ENCODE data around the gene PAX6.
"Not testable (repeated sequence)": the region's sequence is repeated elsewhere in the genome, so short reads cannot be mapped to it uniquely, and the experiment has no call there.

PAX6 gene

GRCh38 chr11:31763296-31763695 lies 47.8 kb downstream of the PAX6 start:
- no peak for DNase-seq

- DNase-seq, result no peak
Measured at GRCh38 chr11:31761636-31762035, 49.5 kb downstream of the PAX6 start.

DNA sequence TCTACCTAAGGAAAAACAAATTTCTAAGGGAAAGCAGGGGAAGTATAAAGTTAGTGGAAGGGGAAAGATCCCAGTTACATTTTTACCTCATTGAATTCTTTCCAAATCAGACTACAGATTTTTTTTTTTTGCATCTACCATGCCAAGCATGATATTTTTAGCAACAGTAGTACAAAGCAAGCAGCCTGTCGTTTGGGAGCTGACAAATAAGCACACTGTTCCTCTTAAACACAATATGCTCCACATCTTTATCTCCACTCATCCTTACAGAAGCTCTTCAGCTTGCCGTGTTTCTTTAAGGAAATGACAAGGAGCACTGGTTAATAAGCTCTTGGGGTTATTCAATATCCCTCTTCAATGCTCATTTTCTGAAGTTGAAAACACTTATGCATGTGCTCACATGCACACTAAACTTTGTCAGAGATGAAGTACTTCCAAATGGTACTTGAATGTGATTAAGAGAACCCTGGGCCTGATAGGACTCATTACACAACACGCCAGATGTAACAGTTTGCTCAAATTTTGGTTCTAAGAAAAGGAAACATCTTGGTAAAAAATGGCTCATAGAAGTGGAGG lies 53.8 kb downstream of the PAX6 start:
- no peak for DNase-seq

GRCh38 chr11:31747581-31747980 lies 63.5 kb downstream of the PAX6 start:
- DNase-seq, result no peak

- DNase-seq, result not testable (repeated sequence)
Measured at GRCh38 chr11:31740731-31741368, 70.3 kb downstream of the PAX6 start.

DNA sequence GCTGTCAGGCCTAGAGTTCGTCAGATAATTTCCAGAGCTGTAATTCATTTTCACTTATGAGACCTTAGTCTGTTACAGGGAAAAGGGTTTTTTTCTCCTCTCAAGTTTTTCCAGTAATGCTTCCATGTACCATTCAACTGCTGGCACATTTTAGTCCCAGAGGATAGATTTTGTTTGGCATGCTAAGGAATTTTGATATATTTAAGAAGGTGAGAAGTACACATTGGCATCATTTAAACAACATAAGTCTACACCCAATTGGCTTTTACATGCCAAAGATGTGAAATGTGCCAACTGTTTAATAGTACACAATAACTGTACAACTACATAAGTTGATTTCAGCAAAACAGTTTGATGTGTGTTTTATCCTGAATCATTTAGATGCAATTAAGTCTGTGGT lies 71.0 kb downstream of the PAX6 start:
- DNase-seq, result no peak

Data from kidney glomerular epithelial cell (primary cell).